CD4-positive, alpha-beta T cell treated with Interleukin-12 subunit alpha and Interleukin-12 subunit beta, for 1 hour (primary cell): Measurements from ENCODE around the gene KIAA0753.
"Not testable (repeated sequence)": the region's sequence is repeated elsewhere in the genome, so short reads cannot be mapped to it uniquely, and the experiment has no call there.

ENCODE experiments used
- DNase-seq: peaks from one replicate; pipeline ENCODE4 v3.0.0-alpha.2; 2020

KIAA0753 gene

DNA sequence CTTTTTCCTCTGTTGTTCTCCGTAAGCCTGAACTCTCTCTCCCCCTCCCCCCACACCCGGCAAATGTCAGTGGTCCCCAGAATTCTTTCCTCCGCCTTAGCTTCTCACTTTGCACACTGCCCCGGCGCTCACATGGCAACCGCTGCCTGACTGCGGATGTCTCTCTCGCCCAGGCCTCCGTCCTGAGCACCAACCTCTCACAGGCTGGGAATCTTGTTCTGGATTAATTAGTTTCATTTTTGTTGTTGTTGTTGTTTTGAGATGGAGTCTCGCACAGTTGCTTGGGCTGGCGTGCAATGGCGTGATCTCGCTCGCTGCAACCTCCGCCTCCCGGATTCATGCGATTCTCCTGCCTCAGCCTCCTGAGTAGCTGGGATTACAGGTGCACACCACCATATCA lies 27.7 kb upstream of the KIAA0753 start:
- DNase-seq: no peak

DNA sequence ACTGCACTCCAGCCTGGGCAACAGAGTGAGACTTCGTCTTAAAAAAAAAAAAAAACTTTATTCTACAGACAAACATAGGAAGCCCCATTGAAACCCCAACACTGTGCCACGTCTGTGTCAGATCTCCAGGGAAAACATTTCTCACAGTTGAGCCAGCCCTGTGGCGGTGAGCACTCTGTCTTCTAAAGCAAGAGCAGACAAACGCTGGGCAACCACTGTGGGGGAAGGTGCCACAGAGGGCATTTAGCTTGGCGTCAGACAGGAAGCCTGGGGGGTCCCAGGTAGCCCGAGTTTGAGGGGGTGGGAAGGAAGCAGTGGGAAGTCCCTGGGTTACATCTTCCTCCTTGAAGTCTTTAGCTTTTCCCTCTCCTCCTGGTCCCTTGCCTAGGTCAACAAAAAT lies 27.0 kb upstream of the KIAA0753 start:
- no peak for DNase-seq

DNA sequence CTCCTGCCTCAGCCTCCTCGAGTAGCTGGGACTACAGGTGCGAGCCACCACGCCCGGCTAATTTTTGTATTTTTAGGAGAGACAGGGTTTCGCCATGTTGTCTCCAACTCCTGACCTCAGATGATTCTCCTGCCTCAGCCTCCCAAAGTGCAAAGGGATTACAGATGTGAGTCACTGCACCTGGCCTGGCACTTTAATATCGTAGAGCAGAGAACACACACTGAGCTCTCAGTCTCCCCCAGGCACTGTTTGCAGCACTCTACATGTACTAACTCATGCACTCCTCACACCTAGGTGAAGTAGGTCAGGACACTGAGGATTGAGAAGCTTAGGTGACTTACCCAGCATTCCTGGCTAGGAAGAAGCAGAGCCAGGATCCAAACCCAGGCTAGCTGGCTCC lies 26.0 kb upstream of the KIAA0753 start:
- no peak for DNase-seq

DNA sequence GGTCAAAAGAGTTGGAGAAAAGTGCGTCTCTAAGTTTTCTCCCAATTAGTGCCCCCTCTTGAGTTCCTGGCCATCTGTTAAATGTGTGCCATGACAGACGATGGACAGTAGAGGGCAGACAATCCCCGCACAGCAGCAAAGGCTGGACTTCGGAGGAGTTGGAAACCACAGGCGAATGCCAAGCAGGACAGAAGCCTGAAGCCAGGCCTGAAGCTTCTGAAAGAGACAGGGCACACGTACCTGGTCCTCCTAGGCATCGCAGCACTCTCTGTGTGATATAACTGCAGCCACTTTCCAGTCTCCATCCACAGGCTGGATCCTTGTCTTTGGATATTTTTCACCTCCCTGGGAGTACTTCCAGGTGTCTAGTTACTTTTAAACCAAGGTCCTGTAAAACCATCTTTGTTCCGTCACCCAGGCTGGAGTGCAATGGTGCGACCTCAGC lies 25.6 kb upstream of the KIAA0753 start:
- DNase-seq: peak; percentile 59

DNA sequence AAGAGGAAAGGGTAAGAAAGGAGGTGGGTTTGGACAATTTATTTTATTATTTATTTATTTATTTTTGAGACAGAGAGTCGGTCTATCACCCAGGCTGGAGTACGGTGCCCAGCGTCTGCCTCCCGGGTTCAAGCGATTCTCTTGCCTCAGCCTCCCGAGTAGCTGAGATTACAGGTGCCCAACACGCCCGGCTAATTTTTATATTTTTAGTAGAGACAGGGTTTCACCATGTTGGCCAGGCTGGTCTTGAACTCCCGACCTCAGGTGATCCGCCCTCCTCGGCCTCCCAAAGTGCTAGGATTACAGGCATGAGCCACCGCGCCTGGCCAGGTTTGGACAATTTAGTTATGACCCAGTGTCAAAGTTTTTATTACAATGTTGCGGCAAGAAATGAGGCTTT lies 22.7 kb upstream of the KIAA0753 start:
- DNase-seq: not testable (repeated sequence)

DNA sequence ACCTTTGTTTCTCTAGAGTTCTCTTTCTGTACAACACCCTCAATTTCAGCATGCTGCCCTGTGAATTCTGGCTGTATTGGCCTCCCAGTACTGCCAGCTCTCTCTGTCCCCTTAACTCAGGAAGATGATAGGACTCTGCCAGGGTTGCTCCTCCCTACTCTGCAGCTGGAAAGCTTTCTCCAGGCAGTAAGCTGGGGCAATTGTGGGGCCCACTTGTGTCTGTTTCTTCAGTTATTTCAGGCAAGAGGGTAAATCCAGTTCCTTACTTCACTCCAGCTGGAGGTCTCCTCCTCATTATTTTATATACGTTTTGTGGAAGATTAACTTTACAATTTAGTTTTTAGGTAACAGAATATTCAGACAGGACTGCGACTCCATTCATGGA lies 20.9 kb upstream of the KIAA0753 start:
- DNase-seq: no peak

DNA sequence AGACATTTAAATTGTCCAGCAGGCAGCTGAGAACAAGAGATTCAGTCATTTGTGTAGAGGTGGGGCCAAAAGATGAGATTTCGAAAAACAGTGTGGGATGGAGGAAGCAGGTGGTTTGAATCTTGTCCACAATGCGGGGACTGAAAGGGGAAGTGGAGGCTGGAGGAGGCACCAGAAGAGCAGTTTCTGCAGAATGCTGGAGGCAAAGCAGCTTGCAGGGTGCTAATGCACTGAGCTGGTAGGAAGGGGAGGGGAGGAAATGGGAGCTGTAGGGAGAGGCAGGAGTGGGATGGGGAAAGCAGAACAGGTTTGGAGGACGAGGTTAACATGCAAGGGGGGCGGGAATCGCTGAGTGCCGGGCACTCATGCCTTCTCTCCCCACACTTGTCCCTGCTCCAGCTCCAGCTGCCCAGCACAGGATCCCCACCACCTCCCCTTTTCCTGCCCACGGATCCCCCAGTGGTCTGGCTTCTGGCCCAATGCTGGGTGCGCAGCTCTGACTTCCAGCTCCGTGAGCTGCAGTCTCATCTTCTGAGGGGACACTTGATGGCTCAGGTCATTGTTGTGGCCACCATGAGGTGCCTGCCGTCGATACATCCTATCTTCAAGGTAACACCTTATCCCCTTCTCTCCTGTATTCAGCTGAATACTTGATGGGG lies 20.4 kb upstream of the KIAA0753 start:
- DNase-seq: no peak

DNA sequence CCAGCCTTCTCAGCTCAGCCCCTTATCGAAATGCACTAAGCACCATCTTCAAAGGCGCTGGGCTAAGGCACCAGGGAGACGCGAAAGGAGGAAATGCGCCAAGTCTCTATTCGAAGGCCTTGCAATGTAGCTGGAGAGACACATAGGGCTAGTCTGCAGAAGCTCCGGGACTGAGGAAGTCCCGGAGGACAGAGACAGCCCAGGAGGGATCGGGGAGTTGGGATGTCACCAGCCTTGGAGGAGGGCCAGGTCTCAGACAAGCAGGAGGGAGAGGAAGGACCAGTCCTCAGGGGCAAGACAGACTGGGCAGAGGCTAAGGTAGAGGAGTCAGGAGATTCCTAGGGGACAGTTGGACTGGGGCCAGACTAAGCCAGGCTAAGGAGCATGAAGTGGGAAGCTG lies 19.6 kb upstream of the KIAA0753 start:
- no peak for DNase-seq

DNA sequence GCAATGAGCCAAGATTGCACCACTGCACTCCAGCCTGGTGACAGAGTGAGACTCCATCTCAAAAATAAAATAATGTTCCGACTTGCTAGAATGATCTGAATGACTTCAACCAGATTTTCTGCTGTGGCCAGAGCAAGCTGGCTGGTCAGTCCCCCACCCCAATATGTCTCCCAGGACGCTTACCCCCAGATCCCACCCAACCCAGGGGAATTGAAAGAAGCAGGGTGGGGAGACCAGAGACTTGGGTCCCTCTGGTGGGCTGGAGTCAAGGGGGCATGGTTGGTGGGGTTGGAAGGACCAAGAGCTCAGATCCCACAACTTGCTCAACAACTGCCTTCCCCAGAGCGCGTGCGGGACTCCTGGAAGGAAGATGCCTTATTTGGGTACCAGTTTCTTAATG lies 17.9 kb upstream of the KIAA0753 start:
- not testable (repeated sequence) for DNase-seq

DNA sequence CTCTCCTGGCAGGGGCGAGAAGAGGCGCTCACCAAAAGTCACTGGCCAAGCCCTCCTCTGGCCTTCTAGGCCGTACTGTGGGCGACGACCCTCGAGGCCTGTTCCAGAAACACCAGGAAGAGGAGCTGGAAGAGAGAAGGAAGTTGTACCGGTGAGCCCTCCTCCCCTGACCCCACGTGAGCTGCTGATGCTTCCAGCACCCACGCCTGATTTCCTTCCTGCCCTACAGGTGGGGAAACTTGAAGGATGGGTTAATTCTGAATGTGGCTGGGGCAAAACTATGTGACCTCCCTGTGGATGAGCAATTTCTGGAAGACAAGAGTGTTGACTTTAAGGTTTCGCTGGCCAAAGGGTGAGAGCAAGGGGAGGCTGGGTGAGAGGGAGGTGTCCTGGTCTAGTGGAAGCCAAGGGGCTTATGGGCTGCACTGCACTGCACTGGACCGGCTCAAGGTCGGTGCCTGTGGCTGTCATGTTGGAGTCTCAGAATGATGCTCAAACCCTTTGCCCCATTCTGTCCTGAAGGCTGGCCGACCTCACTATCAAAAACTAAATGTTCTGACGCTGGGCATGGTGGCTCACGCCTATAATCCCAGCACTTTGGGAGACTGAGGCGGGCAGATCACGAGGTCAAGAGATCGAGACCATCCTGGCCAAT lies 17.2 kb upstream of the KIAA0753 start:
- no peak for DNase-seq

DNA sequence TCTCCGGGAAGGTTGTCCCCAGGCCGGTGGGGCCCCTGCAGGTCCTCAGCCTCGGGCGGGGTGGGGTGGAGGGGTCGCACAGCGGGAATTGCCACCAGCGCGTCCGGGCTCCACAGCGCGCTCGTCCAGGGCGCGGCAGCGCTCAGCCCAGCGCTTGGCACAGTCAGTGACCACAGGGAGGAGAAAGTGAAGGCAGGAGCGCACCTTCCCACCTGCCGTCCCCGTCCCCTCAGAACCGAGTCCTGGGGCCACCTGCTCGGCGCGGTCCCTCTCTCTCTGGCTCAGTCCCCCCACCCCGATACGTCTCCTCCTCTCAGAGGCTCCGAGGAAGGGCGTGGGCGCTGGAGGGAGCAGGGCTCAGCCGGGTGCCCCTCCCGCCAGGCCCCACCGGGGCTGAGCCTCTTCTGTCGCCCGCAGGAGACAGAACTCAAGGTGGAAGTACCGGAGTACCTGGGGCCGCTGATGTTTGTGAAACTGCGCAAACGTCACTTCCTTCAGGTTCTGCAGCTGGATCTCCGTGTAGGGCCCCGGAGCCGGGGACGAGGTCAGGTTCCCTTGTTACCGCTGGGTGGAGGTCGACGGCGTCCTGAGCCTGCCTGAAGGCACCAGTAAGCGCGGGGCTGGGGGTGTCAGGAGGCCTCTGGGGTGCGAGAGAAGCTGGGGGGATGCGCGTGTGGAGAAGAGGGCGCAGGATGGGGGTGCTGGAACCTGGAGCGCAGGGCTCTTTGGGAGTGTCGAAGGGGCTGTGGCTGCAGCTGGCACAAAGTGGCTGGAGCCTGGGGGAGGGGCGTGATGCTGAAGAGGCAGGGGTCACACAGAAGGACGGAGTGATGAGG lies 16.5 kb upstream of the KIAA0753 start:
- DNase-seq: peak; percentile 65

DNA sequence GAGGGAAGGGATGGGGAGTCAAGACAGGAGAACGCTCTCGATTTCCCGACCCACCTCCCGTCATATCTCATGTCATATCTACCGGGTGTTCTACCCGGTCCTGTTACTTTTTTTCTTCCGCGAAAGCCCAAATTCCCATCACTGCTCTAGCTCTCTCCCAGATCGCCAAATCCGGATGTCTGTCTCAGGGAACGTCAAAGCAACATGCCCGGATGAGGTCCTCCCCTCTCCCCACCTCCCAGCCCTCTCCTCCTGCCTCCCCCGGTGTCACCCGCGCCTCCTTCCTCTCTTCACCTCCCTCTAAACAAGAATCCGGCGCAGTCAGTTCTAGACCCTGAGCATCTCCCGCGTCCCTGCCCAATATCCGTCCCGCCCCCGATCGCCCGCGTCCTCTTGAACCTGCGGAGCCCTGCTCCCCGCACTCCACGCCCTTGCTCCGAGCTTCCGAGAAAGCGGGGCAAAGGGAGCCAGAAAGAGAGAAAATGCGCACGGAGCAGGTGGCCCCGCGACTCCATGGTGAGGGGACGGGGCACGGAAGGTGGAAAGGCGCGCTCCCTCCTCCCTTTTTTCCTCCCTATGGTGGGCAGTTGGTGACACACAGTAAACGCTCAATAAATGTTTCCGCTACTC lies 15.3 kb upstream of the KIAA0753 start:
- DNase-seq: not testable (repeated sequence)

DNA sequence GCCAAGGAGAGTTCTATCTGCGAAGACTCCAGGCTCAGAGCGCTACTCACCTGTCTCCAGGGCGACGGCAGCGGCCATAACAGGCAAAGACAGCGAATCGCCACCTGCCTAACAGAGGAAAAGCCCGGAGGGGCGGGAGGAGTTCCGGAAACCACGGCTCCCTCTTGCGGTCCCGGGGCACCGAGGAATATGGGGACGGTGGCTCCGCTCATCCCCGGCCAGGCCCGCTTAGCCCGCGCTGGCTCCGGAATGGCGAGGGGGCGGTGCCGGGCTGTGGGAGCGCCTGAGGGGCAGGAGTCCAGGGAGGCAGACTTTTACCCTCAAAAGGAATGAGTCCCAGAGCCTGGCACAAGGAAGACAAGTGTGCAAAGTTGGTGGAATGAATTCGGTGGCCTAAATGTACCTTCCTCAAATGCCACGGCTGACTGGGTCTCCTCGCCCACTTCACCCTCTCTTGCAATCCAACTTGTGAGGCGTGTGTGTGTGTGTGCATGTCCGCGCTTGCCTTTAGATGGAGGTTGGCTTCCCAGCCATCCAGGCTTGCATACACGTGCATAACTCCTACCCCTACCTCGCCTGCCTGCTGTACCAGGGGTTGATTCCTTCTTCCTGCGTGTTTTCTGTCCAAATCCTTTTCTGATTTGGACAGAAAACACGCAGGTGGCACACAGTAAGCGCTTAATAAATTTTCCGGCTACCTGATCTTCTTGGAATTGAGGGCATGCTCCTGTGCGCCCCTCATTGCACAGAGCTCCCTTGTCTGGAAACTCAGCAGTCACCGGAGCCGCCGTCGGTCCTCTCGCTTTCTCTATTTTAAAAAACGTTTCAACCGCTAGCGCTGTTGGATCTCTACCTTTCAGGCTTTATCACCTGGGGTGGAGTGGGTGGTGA lies 14.6 kb upstream of the KIAA0753 start:
- DNase-seq: no peak

DNA sequence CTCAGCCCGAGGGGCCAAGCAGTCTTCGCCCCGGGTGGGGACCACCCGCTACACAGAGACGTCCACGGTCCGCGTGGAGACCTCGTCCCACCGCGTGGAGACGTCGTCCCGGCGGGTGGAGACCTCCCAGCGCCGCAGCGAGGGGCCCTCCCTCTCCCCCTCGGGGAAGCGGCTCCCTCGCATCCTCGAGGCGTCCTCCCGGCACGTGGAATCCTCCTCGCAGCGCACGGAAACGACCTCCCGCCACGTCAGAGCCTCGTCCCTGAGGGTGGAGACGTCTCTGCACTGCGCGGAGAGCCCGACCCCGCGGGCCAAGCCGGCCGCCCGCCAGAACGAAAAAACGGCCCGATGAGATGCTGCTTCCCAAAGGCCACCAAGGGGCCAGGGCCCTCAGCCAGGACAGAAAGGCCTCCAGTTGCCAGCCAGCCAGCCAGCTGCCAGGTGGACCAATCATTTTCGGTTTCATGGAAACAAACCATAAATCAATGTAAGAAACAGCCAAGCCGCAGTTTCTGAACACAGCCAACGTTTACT lies 11.5 kb upstream of the KIAA0753 start:
- peak; percentile 55 for DNase-seq

DNA sequence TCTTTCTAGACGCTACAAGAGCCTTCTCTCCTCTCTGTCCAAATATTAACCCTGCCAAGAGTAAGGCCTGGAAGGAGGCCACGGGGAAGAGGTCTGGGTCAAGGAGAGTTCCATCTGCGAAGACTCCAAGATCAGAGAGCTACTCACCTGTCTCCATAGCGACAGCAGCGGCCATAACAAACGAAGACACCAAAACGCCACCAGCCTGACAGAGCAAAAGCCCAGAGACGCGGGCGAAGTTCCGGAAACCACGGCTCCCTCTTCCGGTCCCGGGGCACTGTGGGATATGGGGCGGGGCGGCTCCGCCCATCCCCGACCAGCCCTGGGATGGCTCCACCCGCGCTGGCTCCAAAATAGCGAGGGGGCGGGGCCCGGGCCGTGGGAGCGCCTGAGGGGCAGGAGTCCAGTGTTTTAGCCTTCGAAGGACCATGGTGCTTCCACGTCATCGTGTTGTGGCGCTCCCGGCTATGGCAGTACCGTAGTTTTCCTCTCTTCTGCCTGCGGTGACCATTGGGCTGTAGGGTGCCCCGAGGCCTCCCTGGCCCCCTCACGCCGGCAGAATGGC lies 10.9 kb upstream of the KIAA0753 start, which contains the start of the genes C17orf100 and MED31:
Gene C17orf100, plus strand, starts transcription at position 409 of the 565 bp plus-strand sequence. Its CDS starts 152 bp downstream, at position 561.
Gene MED31, minus strand, starts transcription at position 252 of the 565 bp plus-strand sequence. Its CDS starts 77 bp downstream, at position 175.
- peak; percentile 96 for DNase-seq

DNA sequence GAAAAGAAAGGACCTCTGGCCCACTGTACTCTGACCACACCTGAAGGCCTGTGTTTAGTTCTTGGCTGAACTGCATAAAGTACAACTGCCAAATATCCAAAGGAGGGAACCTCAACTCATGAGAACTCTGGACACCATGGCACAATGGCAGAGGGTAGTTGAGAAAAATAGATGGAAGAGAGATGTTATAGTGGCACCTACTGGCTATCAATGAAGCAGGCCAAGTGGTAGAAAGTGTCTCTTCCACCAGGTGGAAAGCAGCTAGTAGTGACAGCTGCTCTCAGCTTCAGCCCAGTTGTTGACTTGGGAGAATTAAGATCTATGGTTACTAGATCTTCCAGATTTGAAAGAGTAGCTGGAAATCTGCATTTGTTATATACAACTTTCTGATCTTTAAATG lies 7.7 kb upstream of the KIAA0753 start:
- peak; percentile 32 for DNase-seq

DNA sequence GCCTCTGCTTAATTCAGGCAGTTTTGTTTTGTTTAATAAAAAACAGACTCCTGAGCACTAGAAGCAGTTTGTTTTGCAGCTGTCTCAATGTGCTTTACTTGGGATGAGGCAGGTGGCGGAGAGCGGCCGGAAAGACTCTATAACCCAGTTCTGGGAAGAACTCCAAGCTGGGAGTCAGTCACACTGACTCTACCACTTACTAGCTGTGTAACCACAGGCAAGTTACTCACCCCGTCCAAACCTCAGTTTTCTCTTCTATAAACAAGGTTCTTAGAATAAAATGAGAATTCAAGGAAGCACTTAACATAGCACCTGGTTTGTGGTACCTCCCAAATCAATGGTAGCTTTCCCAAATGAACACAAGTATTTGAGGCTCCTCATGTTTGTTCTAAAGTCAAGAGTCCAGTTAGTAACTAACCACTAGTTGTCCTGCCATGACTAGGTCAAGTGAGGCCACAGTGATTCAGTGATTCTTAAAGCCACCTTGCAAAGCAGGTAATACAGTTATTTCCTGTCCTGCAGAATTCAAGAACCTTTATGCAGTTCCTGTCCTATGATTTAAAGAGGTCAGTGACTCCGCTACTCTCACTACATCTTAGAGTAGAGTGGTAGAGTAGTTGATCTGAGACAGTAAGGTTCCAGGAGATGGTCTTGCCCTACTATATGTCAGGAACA lies 3.1 kb upstream of the KIAA0753 start:
- no peak for DNase-seq

DNA sequence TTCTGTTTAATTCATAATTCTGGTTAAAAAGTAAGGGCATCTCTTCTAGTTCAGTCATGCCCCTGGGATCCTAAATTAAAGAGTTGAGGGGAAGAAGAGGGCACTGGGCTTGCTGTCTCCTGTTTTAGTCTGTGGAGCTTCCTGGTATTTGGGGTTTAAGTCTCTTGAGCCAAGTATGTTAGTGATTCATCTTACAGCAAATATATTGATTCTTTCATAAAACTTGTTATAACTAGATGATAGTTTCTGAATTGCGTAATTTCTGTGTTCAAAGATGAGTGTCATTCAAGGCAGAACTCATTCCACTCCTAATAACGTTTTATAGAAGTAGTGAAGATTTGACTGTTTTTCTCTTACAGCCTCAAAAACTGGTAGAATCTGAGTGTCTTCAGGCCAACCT lies 2.1 kb upstream of the KIAA0753 start:
- DNase-seq: no peak

DNA sequence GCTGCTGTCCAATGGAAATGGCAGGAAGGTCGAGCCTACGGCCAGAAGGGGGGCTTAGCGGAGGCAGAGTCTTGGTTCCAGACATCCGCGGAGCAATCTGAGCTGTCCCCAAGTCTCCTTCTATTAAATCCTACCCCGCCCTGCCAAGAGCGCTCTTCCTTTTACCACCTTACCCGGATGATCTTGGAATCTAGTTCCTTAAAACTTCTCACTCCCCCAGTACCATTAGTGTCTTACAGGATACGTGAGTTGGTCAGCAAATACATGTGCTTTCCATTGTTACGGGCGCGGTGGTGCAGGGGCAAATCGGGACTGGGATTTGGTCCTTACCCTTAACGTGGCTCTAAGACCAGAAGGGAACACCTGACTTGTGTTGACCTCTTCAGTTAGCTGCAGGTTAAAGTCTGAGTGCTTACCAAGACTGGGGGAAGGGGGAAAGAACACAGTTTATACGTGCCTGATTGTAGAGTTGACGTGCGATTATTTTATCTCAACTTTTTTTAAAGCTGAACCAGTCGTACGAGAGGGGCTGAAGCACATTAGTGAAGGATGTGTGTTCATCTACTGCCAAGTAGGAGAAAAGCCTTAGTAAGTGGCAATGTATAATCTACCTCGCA lies 844 bp upstream of the KIAA0753 start:
- no peak for DNase-seq
